IPS-NIHi11 (cell line): ENCODE results near the gene XCR1.
"Not testable (repeated sequence)": the region's sequence is repeated elsewhere in the genome, so short reads cannot be mapped to it uniquely, and the experiment has no call there.

ENCODE experiments used
- DNase-seq: peaks from one replicate; pipeline ENCODE4 v3.0.0; 2012; ENCODE audit warnings: mixed read lengths, low spot score

Gene XCR1, protein sequence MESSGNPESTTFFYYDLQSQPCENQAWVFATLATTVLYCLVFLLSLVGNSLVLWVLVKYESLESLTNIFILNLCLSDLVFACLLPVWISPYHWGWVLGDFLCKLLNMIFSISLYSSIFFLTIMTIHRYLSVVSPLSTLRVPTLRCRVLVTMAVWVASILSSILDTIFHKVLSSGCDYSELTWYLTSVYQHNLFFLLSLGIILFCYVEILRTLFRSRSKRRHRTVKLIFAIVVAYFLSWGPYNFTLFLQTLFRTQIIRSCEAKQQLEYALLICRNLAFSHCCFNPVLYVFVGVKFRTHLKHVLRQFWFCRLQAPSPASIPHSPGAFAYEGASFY

DNA sequence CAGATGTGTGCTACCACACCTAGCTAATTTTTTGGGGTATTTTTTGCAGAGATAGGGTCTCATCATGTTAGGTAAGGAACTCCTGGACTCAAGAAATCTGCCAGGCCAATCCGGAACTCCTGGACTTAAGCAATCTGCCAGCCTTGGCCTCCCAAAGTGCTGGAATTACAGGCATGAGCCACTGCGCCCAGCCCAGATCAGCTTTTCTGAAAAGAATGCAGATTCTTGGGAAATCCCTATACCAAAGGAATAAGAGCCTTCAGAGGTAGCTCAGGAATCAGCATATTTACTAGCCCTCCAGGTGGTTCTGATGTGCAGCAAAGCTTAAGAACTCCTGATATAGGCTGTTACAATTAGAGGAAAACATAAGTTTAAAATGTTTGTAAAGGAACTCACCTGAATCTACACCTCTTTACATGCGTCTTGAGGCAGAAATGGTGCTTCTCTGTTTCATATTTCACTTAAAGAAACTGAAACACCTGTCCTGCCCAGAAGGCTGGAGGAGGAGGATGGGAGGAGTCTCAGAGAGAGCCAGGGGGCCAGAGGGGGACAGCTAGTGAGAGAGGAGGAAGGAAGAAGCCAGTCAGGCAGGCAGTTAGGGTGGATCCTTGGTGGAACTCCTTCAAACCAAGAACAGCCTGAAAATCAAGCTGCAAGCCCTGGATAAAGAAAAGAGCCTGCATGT, at the start of gene XCR1:
TSS of gene XCR1 (minus strand) at position 463 of the 685 bp plus-strand sequence. CDS start 5,536 bp downstream, outside the sequence.
- DNase-seq = no peak

DNA sequence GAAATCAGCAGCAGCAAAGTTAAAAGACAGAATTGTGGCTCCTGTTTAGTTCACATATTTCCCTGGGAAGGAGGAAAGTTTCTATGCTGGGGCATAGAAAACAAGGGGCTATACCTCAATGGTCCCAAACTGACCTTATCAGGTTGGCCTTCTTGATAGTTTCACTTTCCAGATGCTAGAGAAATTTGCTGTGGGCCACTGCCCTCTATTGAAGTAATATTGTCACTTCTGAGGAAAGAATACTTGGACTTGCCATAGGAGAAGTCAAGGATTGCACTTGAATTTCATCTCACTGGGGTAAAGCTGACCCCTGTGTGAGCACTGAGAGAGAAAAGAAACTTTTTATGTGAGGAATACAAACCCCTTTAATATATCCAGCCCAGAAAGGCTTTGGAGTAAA, 49.3 kb upstream of the XCR1 start:
- no peak for DNase-seq

DNA sequence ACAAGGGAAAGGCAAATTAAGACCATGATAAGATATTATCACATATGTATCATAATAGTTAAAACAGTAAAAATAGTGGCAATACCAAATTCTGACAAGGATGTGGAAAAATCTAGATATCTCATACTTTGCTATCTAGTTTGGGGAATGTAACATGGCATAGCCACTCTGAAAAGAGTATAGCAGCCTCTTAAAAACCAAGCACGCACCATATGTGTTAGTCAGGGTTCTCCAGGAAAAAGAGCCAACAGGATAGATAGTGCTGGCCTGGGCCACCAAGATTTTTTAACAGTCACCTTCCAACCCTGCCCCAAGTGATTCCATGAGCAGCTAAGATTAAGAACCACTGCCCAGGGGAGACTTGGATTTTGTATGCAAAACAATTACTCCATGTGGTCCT, 48.5 kb upstream of the XCR1 start:
- DNase-seq = no peak

DNA sequence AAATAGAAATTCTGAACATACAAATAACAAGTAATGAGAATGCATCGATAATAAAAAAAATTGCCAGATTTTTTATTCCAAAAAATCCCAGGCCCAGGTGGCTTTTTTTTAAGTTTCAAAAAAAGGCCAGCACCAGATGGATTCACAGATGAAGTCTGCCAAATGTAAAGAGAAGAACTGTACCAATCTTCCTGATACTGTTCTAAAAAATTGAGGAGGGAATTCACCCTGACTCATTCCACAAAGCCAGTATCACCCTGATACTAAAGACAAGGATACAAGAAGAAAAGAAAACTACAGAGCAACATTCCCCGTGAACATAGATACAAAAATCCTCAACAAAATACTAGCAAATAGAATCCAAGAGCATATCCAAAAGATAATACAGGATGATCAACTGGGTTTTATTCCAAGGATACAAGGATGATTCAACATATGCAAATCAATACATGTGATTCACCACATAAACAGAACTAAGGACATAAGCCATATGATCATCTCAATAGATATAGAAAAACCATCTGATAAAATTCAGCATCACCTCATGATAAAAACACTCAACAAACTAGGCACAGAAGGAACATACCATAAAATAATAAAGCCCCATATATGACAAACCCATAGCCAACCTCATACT, 44.1 kb upstream of the XCR1 start:
- no peak for DNase-seq

DNA sequence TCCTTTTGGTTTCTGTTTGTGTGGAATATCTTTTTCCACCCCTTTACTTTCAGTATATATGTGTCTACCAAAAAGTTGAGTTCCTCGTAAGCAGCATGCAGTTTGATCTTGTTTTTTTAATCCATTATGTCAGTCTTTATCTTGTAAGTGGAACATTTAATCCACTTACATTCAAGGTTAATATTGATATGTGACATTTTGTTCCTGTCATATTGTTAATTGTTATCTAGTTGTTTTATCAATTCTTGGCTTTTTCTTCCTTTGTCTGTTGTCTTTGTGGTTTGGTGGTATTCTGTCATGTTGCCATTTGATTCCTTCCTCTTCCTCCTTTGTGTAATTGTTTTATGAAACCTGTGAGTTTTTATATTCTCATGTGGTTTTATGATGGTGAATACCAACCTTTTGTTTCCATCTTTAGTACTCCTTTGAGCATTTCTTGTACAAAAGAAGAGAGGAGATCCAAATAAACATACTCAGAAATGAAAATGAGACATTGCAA, 43.4 kb upstream of the XCR1 start:
- DNase-seq = no peak

DNA sequence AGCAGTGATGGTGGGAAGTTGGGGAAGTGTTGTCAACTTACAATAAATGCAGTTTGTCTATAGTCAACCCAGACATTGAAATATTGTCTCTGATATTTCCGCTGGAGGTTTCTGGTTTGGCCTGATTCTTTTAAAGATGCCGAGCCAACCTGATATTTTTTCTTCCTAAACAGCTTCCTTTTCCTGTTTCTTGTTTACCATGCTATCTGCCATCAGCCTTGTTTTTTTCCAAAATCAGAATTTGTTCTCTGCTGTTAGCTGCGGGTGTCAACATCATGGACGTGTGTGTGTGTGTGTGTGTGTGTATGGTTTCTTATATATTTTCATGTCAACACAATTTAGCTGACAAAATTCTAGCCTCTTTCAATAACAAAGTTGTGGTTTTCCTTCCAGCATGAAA, 41.2 kb upstream of the XCR1 start:
- no peak for DNase-seq

DNA sequence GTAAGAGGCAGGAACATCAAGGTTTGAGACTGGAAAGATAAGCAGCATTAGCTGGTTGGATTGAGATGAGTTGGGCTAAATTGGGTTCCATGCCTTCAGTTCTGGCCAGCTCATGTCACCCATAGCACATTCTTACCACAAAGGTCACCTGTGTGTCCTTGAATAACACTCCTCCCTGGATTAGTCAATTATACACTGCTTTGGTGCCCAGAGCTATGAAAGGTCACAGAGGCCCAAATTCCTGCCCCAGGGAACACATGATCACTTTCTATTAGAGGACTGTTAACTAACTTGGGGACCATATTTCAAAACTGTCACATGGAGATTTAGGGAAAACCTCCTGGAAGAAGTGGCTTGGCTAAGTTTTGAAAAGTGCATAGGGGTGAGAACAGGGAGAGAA, 40.1 kb upstream of the XCR1 start:
- DNase-seq = no peak

DNA sequence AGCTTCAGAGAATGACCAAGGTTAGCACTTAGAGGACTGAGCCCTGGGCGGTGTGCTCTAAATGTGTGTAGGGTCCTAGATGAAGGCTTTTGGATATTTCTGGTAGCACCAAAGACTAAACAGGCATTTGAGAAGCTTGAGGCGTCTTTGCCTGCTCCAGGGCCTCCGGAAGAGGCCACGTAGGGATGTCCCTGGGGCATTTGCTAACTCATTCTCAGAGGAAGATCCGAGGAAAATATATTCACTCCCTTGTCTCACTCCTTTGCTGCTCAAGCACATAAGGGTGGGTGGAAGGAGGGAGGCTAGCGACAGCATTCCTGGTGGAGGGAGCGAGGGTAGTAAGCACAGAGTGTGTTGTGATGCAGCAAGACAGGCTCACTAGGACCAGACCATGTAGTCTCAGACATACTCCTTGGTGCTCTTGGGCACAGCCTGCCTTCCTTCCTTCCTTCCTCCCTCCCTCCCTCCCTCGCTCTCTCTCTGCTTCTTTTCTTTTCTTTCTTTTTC, 38.5 kb upstream of the XCR1 start:
- no peak for DNase-seq

DNA sequence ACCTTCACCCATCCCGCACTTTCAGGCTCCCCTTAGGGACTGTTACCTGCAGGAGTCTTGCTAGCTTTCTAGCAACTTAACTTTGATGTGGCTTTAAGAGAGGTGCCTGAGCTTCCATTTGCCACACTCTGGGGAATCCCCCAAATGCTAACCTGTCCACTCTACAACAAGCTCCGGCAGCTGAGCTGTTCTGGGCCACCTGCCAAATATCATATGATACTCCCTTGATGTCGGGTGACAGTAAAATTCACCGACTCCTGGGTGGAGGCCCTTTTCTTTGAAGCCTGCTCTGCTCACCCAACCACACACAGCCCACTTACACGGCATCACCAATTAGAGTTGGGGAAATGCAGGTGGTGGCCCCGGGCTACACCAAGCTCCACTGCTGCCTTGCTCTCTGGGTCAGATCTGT, 38.0 kb upstream of the XCR1 start:
- peak; percentile 23 for DNase-seq

DNA sequence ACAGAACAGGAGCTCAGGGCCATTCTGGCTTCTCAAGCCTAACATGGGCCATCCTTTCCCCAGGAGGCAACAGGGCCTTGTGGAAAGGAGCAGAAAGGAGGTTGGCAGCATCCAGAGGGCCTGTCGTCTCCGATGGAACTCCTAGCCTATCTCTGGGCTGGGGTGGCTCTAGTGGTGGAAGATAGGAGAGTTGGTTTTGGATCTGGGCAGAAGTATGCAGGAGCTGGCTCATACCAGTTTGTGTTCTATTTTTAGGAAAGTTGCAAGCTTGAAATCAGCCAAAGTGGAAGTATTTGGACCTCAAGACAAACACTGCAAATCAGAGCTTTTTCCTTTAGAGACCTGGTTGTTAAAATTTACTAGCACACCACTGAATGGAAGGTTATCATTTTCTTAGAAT, 35.4 kb upstream of the XCR1 start:
- no peak for DNase-seq

DNA sequence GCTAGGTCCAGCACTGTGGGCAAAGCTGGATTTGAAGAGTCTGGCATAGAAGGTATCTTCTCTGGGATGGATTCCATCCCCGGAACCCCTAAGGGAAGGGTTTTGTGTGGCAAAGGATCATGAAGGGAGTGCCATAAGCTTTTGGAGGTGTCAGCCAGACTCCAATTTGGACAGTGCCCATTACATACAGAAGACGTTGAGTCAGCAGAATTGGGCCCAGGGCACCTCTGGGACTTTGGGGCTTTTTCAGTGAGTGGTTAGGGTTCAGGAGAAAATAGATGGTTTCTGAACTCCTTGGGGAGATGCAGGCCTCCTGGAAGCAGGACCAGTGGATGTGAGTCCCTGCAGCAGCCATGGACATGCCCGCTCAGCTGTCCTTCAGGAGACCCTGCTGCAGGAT, 34.6 kb upstream of the XCR1 start:
- no peak for DNase-seq

DNA sequence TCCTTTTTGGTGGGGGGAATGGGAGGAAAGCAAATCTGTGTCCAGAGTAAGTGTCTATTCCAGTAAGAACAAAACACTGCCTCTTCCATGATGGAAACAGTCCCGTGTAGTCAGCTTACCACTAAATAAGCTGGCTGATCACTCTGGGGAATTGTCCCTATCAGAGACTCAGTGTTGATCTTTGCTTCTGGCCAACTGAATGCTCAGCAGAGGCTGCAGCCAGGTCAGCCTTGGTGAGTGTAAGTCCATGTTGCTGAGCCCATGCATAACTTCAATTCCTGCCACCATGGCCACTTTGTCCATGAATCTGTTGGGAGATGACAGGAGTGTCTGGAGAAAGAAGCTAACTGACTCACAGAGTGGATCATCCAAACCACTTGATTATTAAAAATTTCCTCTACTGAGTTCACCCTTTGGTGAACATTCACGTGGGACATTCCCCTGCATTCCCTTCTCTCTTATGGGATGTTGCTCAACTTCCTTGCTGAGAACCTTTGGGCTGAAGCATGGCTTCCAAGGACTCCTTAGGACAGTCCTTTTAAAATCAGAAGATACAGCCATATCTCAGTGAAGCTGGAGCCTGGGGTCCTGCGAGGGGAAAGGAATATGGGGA, 33.9 kb upstream of the XCR1 start:
- no peak for DNase-seq

DNA sequence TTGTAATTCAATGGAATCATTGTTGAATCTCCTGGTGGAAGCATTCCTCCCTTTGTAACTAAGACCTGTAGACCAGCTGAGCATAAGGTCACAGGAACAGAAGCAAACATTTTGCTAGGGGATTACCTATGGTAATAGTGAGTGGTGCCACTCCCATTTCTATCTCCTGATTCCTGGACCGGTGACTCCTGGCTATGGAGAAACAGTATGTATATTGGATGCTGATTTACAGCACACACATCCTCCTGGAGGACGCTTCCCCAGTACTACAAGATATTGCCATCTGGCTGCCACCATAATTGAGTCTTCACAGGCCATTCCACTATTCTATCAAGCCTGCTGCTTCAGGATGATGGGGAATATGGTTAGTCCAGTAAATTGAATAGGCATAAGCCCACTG, 33.3 kb upstream of the XCR1 start:
- no peak for DNase-seq

DNA sequence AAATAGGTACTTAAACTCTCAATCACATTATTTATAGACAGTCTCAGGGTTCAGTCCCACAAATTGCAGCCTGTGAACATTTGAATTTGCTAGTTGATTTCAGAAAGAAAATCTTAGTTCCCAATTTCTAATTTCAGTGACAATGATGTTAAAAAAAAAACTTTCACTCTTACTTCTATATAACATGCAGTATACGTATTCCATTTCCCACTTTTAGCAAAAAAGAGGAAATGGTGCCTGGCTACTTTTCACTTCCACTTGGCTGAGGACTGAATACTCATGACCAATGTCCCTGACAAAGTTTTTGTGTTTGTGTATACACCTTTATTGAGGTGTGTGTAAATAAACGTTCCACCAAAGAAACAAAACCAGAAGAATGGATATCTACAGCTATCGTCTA, 32.1 kb upstream of the XCR1 start:
- DNase-seq = no peak

DNA sequence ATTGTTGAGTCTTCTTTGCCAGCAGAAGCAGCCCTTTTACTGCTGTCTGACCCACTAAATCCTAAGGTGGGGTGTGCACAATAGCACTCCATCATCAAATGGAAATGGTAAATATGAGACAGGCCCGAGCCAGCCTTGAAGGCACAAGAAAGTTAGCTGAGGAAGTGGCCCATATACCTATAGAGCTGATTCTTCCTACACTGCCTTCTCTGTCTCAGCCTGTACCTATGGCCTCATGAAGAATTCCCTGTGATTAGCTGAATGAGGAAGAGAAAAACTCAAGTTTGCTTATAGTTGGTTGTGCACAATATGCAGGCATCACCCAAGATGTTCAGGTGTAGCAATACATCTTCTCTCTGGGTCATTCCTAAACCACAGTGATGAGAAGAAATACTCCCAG, 31.7 kb upstream of the XCR1 start:
- no peak for DNase-seq

DNA sequence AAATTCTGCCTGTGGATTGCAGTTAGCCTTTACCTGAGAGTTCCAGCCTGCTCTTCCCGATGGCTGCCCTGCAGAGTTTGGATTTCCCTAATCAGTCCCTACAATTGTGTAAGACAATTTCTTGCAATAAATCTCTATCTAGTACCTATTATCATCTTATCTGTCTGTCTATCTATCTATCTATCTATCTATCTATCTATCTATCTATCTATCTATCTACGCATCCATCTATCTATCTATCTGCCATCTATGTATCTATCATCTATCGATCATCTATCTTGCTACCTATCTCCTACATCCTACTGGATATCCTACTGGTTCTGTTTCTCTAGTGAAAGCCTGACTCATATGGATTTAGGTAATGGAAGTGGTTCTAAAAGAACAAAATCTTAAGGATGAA, 30.4 kb upstream of the XCR1 start:
- DNase-seq = no peak

DNA sequence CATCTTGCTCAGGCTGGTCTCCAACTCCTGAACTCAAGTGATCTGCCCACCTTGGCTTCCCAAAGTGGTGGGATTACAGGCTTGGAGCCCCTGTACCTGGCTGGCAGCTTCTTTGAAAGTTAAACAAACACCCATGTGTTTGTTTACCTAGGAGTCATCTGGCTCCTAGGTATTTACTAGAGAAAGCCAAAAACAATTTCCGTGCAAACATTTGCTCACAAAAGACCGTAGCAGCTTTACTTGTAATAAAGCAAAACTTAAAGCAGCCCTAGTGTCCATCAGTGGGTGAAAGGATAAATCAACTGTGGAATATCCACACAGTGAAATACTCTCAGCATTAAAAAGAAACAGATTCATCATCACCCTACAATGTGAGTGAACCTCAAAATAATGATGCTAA, 29.4 kb upstream of the XCR1 start:
- DNase-seq = no peak

DNA sequence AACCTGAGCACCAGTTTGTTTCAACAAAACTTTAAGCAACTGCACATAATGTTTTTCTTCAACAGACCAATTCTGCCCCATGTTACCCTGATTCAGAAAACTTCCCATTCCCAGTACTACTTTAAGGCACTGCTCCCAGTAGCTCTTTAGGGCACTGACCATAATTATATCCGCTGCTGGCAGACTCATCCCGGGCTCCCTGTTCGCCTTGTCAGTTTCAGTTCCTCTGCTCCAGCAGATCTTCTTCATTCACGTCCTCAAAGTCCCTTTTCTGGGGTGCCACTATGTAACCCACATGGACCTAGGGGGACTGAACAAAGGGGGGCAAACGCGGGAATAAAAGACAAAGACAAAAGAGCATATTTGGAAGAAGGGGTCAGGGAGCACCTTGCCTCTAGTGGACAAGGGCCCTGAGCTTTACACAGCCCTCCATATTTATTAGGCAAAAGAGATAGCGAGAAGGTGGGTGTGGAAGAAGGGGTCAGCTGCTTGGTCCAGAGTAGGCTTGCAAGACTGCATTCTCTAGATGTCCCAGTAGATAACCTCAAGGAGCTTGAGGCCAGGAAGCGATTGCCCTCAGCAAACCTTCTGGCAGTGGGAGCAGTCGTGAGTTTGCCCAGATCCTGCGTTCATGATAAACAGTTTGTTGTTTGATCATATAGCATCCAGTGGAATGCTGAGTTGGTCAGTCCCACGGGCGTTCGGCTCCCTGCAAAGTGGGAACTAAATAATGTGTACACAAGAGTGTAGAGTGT, 26.7 kb upstream of the XCR1 start:
- not testable (repeated sequence) for DNase-seq

DNA sequence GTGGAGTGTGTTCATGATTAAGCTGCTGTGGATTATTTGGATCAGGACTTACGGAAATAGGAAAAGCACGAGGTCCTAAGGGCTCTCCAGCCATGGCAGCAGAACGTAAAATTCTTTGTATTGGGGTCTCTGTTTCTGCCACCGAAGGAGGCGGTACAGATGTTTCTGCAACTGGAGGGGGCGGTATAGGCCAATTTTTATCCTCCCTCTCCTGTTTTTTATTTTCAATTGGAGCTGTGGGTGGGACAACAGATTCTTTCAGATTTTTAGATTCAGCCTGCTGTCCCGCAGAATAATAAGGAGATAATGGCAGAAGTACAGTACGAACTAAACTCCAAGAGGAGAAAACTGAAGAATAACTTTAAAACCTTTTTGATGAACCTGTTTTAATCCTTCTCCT, 26.0 kb upstream of the XCR1 start:
- not testable (repeated sequence) for DNase-seq

DNA sequence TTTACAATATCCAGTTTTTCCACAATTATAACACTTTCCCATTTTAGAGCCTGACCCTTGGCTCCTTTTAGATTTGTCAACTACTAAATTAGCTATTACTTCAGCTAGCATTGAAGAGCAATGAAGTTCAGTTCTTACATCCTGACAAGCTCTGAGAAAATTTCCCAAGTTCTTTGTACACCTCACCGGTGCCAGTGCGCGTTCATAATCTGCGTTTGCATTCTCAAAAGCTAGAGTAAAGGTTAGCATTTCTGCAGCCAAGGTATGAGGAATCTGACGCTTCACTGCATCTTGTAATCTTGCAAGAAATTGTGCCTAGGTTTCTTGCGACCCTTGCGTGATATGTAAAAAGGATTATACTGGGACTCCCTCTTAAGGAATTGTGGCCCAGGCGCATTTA, 25.2 kb upstream of the XCR1 start:
- DNase-seq = no peak

DNA sequence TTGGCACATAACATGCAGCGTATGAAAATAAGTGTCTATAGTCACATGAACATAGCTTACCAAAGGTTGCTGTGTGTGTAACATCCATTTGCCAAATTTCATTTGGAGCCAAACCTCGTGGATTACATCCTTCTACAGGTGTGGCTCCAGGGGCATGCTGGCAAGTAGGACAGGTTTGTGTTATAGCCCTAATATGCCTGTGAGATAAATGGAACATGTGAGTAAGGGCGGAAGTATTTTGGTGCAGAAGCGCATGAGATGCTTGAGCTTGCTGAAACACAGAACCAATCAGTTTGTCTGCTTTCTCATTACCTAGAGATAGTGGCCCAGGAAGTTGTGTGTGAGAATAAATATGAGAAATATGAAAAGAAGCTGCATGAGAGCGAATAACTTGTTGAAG, 21.8 kb upstream of the XCR1 start:
- no peak for DNase-seq

DNA sequence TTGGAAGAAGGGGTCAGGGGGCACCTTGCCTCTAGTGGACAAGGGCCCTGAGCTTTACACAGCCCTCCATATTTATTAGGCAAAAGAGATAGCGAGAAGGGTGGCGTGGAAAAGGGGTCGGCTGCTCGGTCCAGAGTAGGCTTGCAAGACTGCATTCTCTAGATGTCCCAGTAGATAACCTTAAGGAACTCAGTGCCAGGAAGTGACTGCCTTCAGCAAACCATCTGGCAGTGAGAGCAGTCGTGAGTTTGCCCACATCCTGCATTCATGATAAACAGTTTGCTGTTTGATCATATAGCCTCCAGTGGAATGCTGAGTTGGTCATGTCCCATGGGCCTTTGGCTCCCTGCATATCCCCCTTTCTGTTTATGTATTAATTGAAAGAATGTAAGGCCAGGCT, 18.9 kb upstream of the XCR1 start:
- DNase-seq = not testable (repeated sequence)
